Right lobe of liver (tissue), 6 donors: Measurements from ENCODE around the gene KAZN. TPM values are rescaled to one million over a fixed set of nuclear protein-coding genes. Genes with fewer than 3 reads are reported as not detected.

Experiments used
- ATAC-seq, 4 donors: fragments of 200-7000 bp; cut with Tn5 transposase; one replicate each; pipeline ENCODE4 v1.9.1; 2020; ENCODE audit warnings: mild to moderate bottlenecking in 4 of 4, moderate library complexity in 4 of 4
- DNase-seq, 3 donors: peaks; one replicate each; pipeline ENCODE4 v3.0.0-alpha.2; 2020
- H3K27ac ChIP-seq, 3 donors: fragments of 200-600 bp; one replicate each; pipeline ENCODE4 v1.8.0; 2022
- H3K27me3 ChIP-seq, 2 donors: fragments of 200-600 bp; one replicate each; pipeline ENCODE4 v1.8.0; 2022
- H3K36me3 ChIP-seq, 4 donors: fragments of 200-600 bp; sonication (generic) in 1 of 4; one replicate each; pipeline versions ENCODE4 v1.5.1 to v1.8.0; 2017 to 2022; ENCODE audit warnings: control low read depth in 1 of 4
- H3K4me1 ChIP-seq, 4 donors: fragments of 200-600 bp; sonication (generic) in 1 of 4; one replicate each; pipeline versions ENCODE4 v1.5.1 to v1.8.0; 2017 to 2022; ENCODE audit warnings: control low read depth in 1 of 4
- H3K4me3 ChIP-seq, 3 donors: fragments of 200-600 bp; one replicate each; pipeline ENCODE4 v1.8.0; 2022
- H3K9me3 ChIP-seq, 4 donors: fragments of 200-600 bp; sonication (generic) in 1 of 4; one replicate each; pipeline versions ENCODE4 v1.5.1 to v1.8.0; 2017 to 2022; ENCODE audit warnings: control low read depth in 1 of 4
- CTCF ChIP-seq, 4 donors: fragments of 200-600 bp in 3 of 4; fragments of 450-650 bp in 1 of 4; IDR thresholded peaks; one replicate each; pipeline versions ENCODE4 v1.5.1 to v1.8.0; 2016 to 2022; ENCODE audit warnings: antibody characterized with exemption in 4 of 4, mild to moderate bottlenecking in 2 of 4
- POLR2A ChIP-seq: fragments of 450-650 bp; IDR thresholded peaks from one replicate; pipeline ENCODE4 v1.6.1; 2017; ENCODE audit warnings: antibody characterized with exemption, mild to moderate bottlenecking
- WGBS: methylation state at CpG from one replicate; pipeline ENCODE4 v1.1.6; 2018; ENCODE audit warnings: low coverage, low lambda C conversion rate; ENCODE audit not compliant: insufficient coverage; ENCODE audit errors: missing lambda C conversion rate; 5-methylcytosine and 5-hydroxymethylcytosine counted together
- intact Hi-C, 2 donors: fragments of 100-400 bp; cut with DNase I; formaldehyde crosslinking; loops; one replicate each; pipeline versions ENCODE4 v1.11.2 to v1.14.1; 2022
- total RNA-seq, 6 experiments: library from RNA; depleted of rRNA in 2 of 6; stranded (reverse); fragments of >200 nt in 2 of 6; fragmentation: NEBNext Ultra II Directional in 3 of 6; extraction: Animal tissue kit (Norgen Biotek cat#: 25700) in 3 of 6; gene quantifications; one replicate each; pipeline versions ENCODE4 v1.1.0 to v1.2.4, GENCODE V29; 2016 to 2023
- donor health status: DM: no; HTN: yes; CAD: no.
- donor health status: DM: no; HTN: no; CAD: no.
- donor health status: DM: no; HTN: no; CAD: no.
- donor health status: DM: no; HTN: yes; CAD: no.
- donor health status: DM: no; HTN: yes; CAD: no.

Gene KAZN
- total RNA-seq, 6 experiments from 2014 or later: 1.5 to 7.2 (median 2.7) TPM

- ATAC-seq (no peak), DNase-seq (no peak)
- WGBS: 62% methylated on average over 4 of the region's 11 CpGs
- Histone ChIP-seq H3K27me3 (no peaks in the 10 kb centered on the region), H3K36me3 (no peaks in the 10 kb centered on the region), H3K9me3 (no peaks in the 10 kb centered on the region), H3K27ac (no peak overlapping the region), H3K4me1 (no peaks in the 10 kb centered on the region), H3K4me3 (no peak overlapping the region)
- intact Hi-C loops: no loop called here
- TF ChIP-seq POLR2A: no peak
- no peak for TF ChIP-seq CTCF (IDR thresholded peaks at IDR 0.05)
These were observed 99.8 kb downstream of the KAZN start for GRCh38 chr1:14698314-14698713.

- ATAC-seq: no peak
- H3K9me3 ChIP-seq: no peaks in the 10 kb centered on the region
- H3K36me3 ChIP-seq: no peaks in the 10 kb centered on the region
- H3K4me3 ChIP-seq: no peak overlapping the region
- H3K4me1 ChIP-seq: no peaks in the 10 kb centered on the region
- H3K27me3 ChIP-seq: no peaks in the 10 kb centered on the region
- H3K27ac ChIP-seq: no peak overlapping the region
- WGBS: 56% methylated on average over 8 of the region's 8 CpGs
- intact Hi-C loops: no loop called here
- TF ChIP-seq CTCF (IDR thresholded peaks at IDR 0.05) (no peak), POLR2A (no peak)
- DNase-seq: no peak
These were observed 101.1 kb downstream of the KAZN start for GRCh38 chr1:14699620-14700019.

DNA sequence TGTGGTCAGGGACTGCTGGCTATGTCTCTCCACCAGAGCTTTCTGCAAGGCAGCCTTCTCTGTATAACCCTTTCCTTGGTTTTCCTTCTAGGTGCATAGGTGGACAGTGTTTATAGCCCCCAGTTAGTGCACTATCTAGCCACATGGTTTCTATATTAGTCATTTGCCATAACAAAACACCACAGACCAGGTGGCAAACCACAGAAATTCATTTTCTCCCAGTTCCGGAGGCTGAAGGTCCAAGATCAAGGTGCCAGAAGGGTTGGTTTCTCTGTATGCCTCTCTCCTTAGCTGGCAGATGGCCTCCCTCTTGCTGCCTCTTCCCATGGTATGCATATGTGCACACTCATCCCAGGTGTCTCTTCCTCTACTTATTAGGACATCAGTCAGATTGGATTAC is 106.4 kb downstream of the KAZN start:
- H3K36me3 ChIP-seq: no peaks in the 10 kb centered on the region
- no peaks in the 10 kb centered on the region for H3K4me1 ChIP-seq
- no peaks in the 10 kb centered on the region for H3K27me3 ChIP-seq
- intact Hi-C loops: no loop called here
- no peak for ATAC-seq
- no peak overlapping the region for H3K27ac ChIP-seq
- no peak for TF ChIP-seq CTCF (IDR thresholded peaks at IDR 0.05)
- TF ChIP-seq POLR2A: no peak
- 50% methylated on average over 1 of the region's 1 CpG for WGBS
- no peak for DNase-seq
- H3K9me3 ChIP-seq: no peaks in the 10 kb centered on the region
- H3K4me3 ChIP-seq: no peak overlapping the region

- H3K36me3 ChIP-seq: no peaks in the 10 kb centered on the region
- H3K4me3 ChIP-seq: no peak overlapping the region
- ATAC-seq (no peak), DNase-seq (no peak)
- H3K4me1 ChIP-seq: no peaks in the 10 kb centered on the region
- intact Hi-C loops: no loop called here
- no peaks in the 10 kb centered on the region for H3K27me3 ChIP-seq
- TF ChIP-seq POLR2A (no peak), CTCF (IDR thresholded peaks at IDR 0.05) (no peak)
- 22% methylated on average over 3 of the region's 5 CpGs for WGBS
- H3K9me3 ChIP-seq: no peaks in the 10 kb centered on the region
- no peak overlapping the region for H3K27ac ChIP-seq
These were observed 107.3 kb downstream of the KAZN start for GRCh38 chr1:14705824-14706223.

- intact Hi-C loops: no loop called here
- H3K27me3 ChIP-seq: no peaks in the 10 kb centered on the region
- H3K4me1 ChIP-seq: no peaks in the 10 kb centered on the region
- H3K9me3 ChIP-seq: no peaks in the 10 kb centered on the region
- no peaks in the 10 kb centered on the region for H3K36me3 ChIP-seq
- H3K4me3 ChIP-seq: no peak overlapping the region
- 26% methylated on average over 5 of the region's 5 CpGs for whole genome bisulfite sequencing
- no peak overlapping the region for H3K27ac ChIP-seq
- TF ChIP-seq CTCF (IDR thresholded peaks at IDR 0.05) (no peak), POLR2A (no peak)
- no peak for ATAC-seq
- DNase-seq: no peak
These were observed 108.1 kb downstream of the KAZN start for GRCh38 chr1:14706631-14707030.
